Retinal pigment epithelial cell (primary cell): ENCODE data around the gene HS6ST2.

Experiments used
- DNase-seq: peaks from one replicate; pipeline ENCODE4 v3.0.0-alpha.2; 2010; ENCODE audit warnings: low read depth
- H3K4me3 ChIP-seq: 2 replicates; pipeline ENCODE4 v1.5.1; 2011; ENCODE audit warnings: mild to moderate bottlenecking, low read length, control low read depth, moderate library complexity
- CTCF ChIP-seq: conservative IDR thresholded peaks from 2 replicates; pipeline ENCODE4 v1.5.1; 2011; ENCODE audit warnings: low read depth, low read length, control low read depth, inconsistent platforms

The HS6ST2 gene

GRCh38 chrX:132648895-132649294 lies 309.5 kb downstream of the HS6ST2 start:
- TF ChIP-seq CTCF = no peak
- H3K4me3 ChIP-seq = no peak overlapping the region
- no peak for DNase-seq

GRCh38 chrX:132639446-132639845 lies 319.0 kb downstream of the HS6ST2 start:
- no peak for TF ChIP-seq CTCF
- no peak overlapping the region for H3K4me3 ChIP-seq
- no peak for DNase-seq

- no peak for TF ChIP-seq CTCF
- no peak overlapping the region for H3K4me3 ChIP-seq
- DNase-seq = no peak
Measured at GRCh38 chrX:132638313-132638712, 320.1 kb downstream of the HS6ST2 start.

- H3K4me3 ChIP-seq = no peak overlapping the region
- no peak for DNase-seq
- TF ChIP-seq CTCF = no peak
Measured at GRCh38 chrX:132636080-132636479, 322.3 kb downstream of the HS6ST2 start.

- no peak for TF ChIP-seq CTCF
- no peak for DNase-seq
- no peak overlapping the region for H3K4me3 ChIP-seq
Measured at GRCh38 chrX:132634521-132634920, 323.9 kb downstream of the HS6ST2 start.

- DNase-seq = no peak
- H3K4me3 ChIP-seq = no peak overlapping the region
- TF ChIP-seq CTCF = peak; percentile 55
Measured at GRCh38 chrX:132631579-132632232, 326.7 kb downstream of the HS6ST2 start.

GRCh38 chrX:132624466-132624865 lies 334.0 kb downstream of the HS6ST2 start:
- H3K4me3 ChIP-seq = no peak overlapping the region
- no peak for DNase-seq
- no peak for TF ChIP-seq CTCF
